ENCODE measurements around the gene PITX1.

The PITX1 gene

DNA sequence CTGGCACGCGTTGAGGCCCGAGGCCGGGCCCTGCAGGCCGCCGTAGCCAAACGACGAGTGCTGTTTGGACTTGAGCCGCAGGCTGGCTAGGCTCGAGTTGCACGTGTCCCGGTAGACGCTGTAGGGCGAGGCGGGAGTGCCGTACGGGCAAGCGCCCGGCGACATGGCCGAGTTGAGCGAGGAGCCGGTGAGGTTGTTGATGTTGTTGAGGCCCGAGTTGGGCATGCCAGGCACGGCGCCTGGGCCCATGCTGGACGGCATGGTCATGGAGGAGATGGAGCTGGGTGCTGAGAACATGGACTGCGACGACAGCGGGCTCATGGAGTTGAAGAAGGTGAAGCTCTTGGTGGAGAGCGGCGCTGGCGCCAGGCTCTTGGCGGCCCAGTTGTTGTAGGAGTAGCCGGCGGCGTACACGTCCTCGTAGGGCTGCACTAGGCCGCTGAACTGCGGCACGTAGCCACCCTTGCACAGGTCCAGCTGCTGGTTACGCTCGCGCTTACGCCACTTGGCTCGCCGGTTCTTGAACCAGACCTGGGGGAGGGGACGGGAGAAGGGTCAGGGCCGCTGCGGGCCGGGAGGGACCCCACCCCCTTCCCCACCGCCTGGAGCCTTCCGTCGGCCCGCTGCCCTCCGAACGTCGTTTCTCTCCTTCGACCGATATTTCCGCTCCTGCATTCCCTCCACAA, 5.1 kb downstream of the PITX1 start:
- H3K27ac ChIP-seq (ENCODE audit: low read depth, low read length) = no peak overlapping the region
- 0 out of 2 replicates have a peak, but pooled peaks cover 5% of the 10 kb centered on the region for H3K36me3 ChIP-seq (ENCODE audit: insufficient read depth, low read length)
- no peak overlapping the region for H3K4me3 ChIP-seq (ENCODE audit: low read depth, low read length)
- H3K4me1 ChIP-seq (ENCODE audit: control insufficient read depth, insufficient read depth, low read length, unreplicated experiment) = no peaks in the 10 kb centered on the region
- peaks cover 43% of the 10 kb centered on the region for H3K79me2 ChIP-seq (ENCODE audit: control insufficient read depth, insufficient read depth, low read length, unreplicated experiment)
- no peak overlapping the region for H2AFZ ChIP-seq (ENCODE audit: low read length, unreplicated experiment)
- H3K27me3 ChIP-seq (ENCODE audit: insufficient read depth, low read length) = no peaks in the 10 kb centered on the region

- Histone ChIP-seq H3K4me3 (ENCODE audit: low read depth, low read length) (no peak overlapping the region), H3K79me2 (ENCODE audit: control insufficient read depth, insufficient read depth, low read length, unreplicated experiment) (peaks cover 37% of the 10 kb centered on the region)
Measured at GRCh38 chr5:135027697-135028615, 6.1 kb downstream of the PITX1 start.

DNA sequence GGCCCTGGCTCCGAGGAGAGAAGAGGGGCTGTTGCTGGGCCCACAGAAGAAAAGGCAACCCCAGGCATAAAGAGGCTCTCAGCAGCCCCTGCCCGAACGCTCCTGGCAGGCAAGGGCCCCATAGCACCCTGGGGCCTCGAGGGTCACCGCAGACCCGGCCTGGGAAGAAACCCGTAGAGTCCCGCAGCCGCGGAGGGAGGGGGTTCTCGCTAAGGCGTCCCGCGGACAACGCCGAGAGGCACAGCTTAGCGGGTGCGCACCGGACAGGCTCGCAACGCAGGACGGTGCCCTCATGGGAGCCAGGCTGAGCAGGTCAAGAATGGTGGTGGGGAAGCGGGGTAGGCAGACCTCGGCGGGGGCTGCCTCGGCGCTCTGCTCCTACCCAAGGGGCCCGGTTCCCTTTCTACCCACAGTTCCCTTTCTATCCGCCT, 6.7 kb downstream of the PITX1 start:
- Histone ChIP-seq H3K79me2 (ENCODE audit: control insufficient read depth, insufficient read depth, low read length, unreplicated experiment) (peaks cover 30% of the 10 kb centered on the region), H3K4me3 (ENCODE audit: low read depth, low read length) (no peak overlapping the region), H3K27ac (ENCODE audit: low read depth, low read length) (no peak overlapping the region), H3K36me3 (ENCODE audit: insufficient read depth, low read length) (0 out of 2 replicates have a peak, but pooled peaks cover 5% of the 10 kb centered on the region), H3K27me3 (ENCODE audit: insufficient read depth, low read length) (no peaks in the 10 kb centered on the region), H2AFZ (ENCODE audit: low read length, unreplicated experiment) (no peak overlapping the region), H3K4me1 (ENCODE audit: control insufficient read depth, insufficient read depth, low read length, unreplicated experiment) (no peaks in the 10 kb centered on the region)

More at GRCh38 chr5:135027697-135028615, 6.1 kb downstream of the PITX1 start:
- Histone ChIP-seq H2AFZ (ENCODE audit: low read length, unreplicated experiment) (no peak overlapping the region), H3K4me1 (ENCODE audit: control insufficient read depth, insufficient read depth, low read length, unreplicated experiment) (no peaks in the 10 kb centered on the region), H3K27ac (ENCODE audit: low read depth, low read length) (no peak overlapping the region), H3K27me3 (ENCODE audit: insufficient read depth, low read length) (no peaks in the 10 kb centered on the region), H3K36me3 (ENCODE audit: insufficient read depth, low read length) (0 out of 2 replicates have a peak, but pooled peaks cover 5% of the 10 kb centered on the region)

DNA sequence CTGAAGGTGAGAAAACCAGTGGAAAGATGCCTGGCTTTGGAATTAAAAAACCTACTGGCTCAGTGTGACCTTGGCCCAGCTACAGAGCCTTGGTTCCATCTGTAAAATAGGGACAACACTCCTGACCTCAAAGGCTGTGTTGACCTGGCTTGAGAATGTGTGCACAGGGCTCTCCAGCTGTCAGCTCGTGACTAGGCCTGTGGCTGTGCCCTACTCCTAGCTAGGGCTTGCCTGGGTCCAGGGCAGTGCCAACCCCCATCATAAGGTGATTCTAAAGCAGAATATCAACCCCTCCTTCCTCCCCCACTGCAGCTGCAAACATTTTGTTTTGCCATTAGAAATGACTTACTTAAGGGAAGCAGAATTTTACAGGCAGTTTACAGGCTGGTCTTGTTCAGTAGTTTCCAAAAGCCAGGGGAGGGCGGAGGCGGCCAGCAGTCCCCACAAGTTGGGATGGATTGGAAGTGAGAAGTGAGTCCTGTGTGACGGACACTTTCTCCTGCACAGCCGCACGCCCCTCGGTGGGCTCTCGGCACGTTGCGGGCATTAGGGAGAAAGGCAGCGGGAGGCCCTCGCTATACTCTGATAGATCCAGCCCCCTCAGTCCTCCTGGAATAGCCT, 7.3 kb downstream of the PITX1 start:
- no peak overlapping the region for H3K27ac ChIP-seq (ENCODE audit: low read depth, low read length)
- H3K36me3 ChIP-seq (ENCODE audit: insufficient read depth, low read length) = 0 out of 2 replicates have a peak, but pooled peaks cover 5% of the 10 kb centered on the region
- no peaks in the 10 kb centered on the region for H3K27me3 ChIP-seq (ENCODE audit: insufficient read depth, low read length)
- no peak overlapping the region for H3K4me3 ChIP-seq (ENCODE audit: low read depth, low read length)
- H2AFZ ChIP-seq (ENCODE audit: low read length, unreplicated experiment) = no peak overlapping the region
- no peaks in the 10 kb centered on the region for H3K4me1 ChIP-seq (ENCODE audit: control insufficient read depth, insufficient read depth, low read length, unreplicated experiment)
- peaks cover 25% of the 10 kb centered on the region for H3K79me2 ChIP-seq (ENCODE audit: control insufficient read depth, insufficient read depth, low read length, unreplicated experiment)

GRCh38 chr5:135025730-135026644, 8.0 kb downstream of the PITX1 start:
- peaks cover 17% of the 10 kb centered on the region for H3K79me2 ChIP-seq (ENCODE audit: control insufficient read depth, insufficient read depth, low read length, unreplicated experiment)
- H2AFZ ChIP-seq (ENCODE audit: low read length, unreplicated experiment) = no peak overlapping the region
- no peaks in the 10 kb centered on the region for H3K27me3 ChIP-seq (ENCODE audit: insufficient read depth, low read length)
- no peak overlapping the region for H3K27ac ChIP-seq (ENCODE audit: low read depth, low read length)
- H3K4me1 ChIP-seq (ENCODE audit: control insufficient read depth, insufficient read depth, low read length, unreplicated experiment) = no peaks in the 10 kb centered on the region
- no peak overlapping the region for H3K4me3 ChIP-seq (ENCODE audit: low read depth, low read length)
- H3K36me3 ChIP-seq (ENCODE audit: insufficient read depth, low read length) = 0 out of 2 replicates have a peak, but pooled peaks cover 5% of the 10 kb centered on the region

- 0 out of 2 replicates have a peak, but pooled peaks cover 5% of the 10 kb centered on the region for H3K36me3 ChIP-seq (ENCODE audit: insufficient read depth, low read length)
- no peak overlapping the region for H3K4me3 ChIP-seq (ENCODE audit: low read depth, low read length)
- H3K27ac ChIP-seq (ENCODE audit: low read depth, low read length) = no peak overlapping the region
- no peaks in the 10 kb centered on the region for H3K4me1 ChIP-seq (ENCODE audit: control insufficient read depth, insufficient read depth, low read length, unreplicated experiment)
- H3K79me2 ChIP-seq (ENCODE audit: control insufficient read depth, insufficient read depth, low read length, unreplicated experiment) = peaks cover 9% of the 10 kb centered on the region
- no peak overlapping the region for H2AFZ ChIP-seq (ENCODE audit: low read length, unreplicated experiment)
- H3K27me3 ChIP-seq (ENCODE audit: insufficient read depth, low read length) = no peaks in the 10 kb centered on the region
Measured at GRCh38 chr5:135024956-135025729, 8.9 kb downstream of the PITX1 start.

- no peaks in the 10 kb centered on the region for H3K36me3 ChIP-seq (ENCODE audit: insufficient read depth, low read length)
- H3K4me3 ChIP-seq (ENCODE audit: low read depth, low read length) = no peak overlapping the region
Measured at GRCh38 chr5:135020111-135020895, 13.7 kb downstream of the PITX1 start.

GRCh38 chr5:135019314-135019713, 14.7 kb downstream of the PITX1 start:
- Histone ChIP-seq H3K27me3 (ENCODE audit: insufficient read depth, low read length) (no peaks in the 10 kb centered on the region), H3K36me3 (ENCODE audit: insufficient read depth, low read length) (no peaks in the 10 kb centered on the region), H3K27ac (ENCODE audit: low read depth, low read length) (no peak overlapping the region), H3K79me2 (ENCODE audit: control insufficient read depth, insufficient read depth, low read length, unreplicated experiment) (no peaks in the 10 kb centered on the region), H3K4me3 (ENCODE audit: low read depth, low read length) (no peak overlapping the region), H2AFZ (ENCODE audit: low read length, unreplicated experiment) (no peak overlapping the region), H3K4me1 (ENCODE audit: control insufficient read depth, insufficient read depth, low read length, unreplicated experiment) (no peaks in the 10 kb centered on the region)

More at GRCh38 chr5:135020111-135020895, 13.7 kb downstream of the PITX1 start:
- H3K79me2 ChIP-seq (ENCODE audit: control insufficient read depth, insufficient read depth, low read length, unreplicated experiment) = no peaks in the 10 kb centered on the region
- H3K27me3 ChIP-seq (ENCODE audit: insufficient read depth, low read length) = no peaks in the 10 kb centered on the region
- no peak overlapping the region for H3K27ac ChIP-seq (ENCODE audit: low read depth, low read length)
- H3K4me1 ChIP-seq (ENCODE audit: control insufficient read depth, insufficient read depth, low read length, unreplicated experiment) = no peaks in the 10 kb centered on the region
- H2AFZ ChIP-seq (ENCODE audit: low read length, unreplicated experiment) = no peak overlapping the region

DNA sequence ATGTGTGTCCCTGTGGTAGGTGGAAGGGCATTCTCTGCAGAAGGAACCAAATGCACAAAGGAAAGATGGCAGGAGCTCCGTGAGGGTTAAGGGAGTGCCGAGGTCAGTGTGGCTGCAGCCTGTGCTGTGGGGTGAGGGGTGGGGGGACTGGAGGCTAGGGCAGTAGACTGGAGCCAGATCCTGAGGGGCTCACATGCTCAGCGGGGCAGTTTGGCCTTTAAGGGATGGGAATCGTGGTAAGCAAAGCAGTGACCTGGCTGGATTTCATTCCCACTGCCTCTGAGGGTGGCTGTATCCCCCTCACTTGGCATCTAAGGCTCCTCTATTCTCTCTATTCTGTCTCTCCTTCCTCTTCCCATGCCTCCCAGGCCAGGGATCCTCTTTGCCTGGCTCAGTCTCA, 15.6 kb downstream of the PITX1 start:
- Histone ChIP-seq H3K4me3 (ENCODE audit: low read depth, low read length) (no peak overlapping the region), H3K27ac (ENCODE audit: low read depth, low read length) (no peak overlapping the region), H2AFZ (ENCODE audit: low read length, unreplicated experiment) (no peak overlapping the region), H3K27me3 (ENCODE audit: insufficient read depth, low read length) (no peaks in the 10 kb centered on the region), H3K79me2 (ENCODE audit: control insufficient read depth, insufficient read depth, low read length, unreplicated experiment) (no peaks in the 10 kb centered on the region), H3K4me1 (ENCODE audit: control insufficient read depth, insufficient read depth, low read length, unreplicated experiment) (no peaks in the 10 kb centered on the region), H3K36me3 (ENCODE audit: insufficient read depth, low read length) (no peaks in the 10 kb centered on the region)

All from ACC112 (cell line).